Measurements from ENCODE around the gene LRRTM4.

- TF ChIP-seq REST (IDR thresholded peaks at IDR 0.05; ENCODE audit: unreplicated experiment) (no peak), CTCF (conservative IDR thresholded peaks at IDR 0.05; ENCODE audit: low read depth in 2 of 2) (no peak), ZNF462 (CRISPR knock-in tag; IDR thresholded peaks at IDR 0.05) (no peak), EZH2 (IDR thresholded peaks at IDR 0.05; ENCODE audit: low read depth, unreplicated experiment) (no peak)
Observed at GRCh38 chr2:77507657-77508056, 14.5 kb downstream of the LRRTM4 start.
